Activated CD8-positive, alpha-beta memory T cell treated with anti-CD3 and anti-CD28 coated beads, Interleukin-2, amount 50 U/mL, for 24 hours (primary cell): Measurements from ENCODE around the gene GPR148.
"Not testable (repeated sequence)": the region's sequence is repeated elsewhere in the genome, so short reads cannot be mapped to it uniquely, and the experiment has no call there.

ENCODE experiments used
- DNase-seq: peaks from one replicate; pipeline ENCODE4 v3.0.0-alpha.2; 2020; ENCODE audit errors: extremely low read depth

Gene GPR148

GRCh38 chr2:130728549-130729316 lies at the start of gene GPR148:
TSS of gene GPR148 (plus strand) at chr2:130729070. CDS start at chr2:130729152, 82 bp downstream.
- no peak for DNase-seq

GRCh38 chr2:130692041-130692770 lies 36.7 kb upstream of the GPR148 start:
- not testable (repeated sequence) for DNase-seq

GRCh38 chr2:130693474-130693873 lies 35.4 kb upstream of the GPR148 start:
- DNase-seq, result peak; percentile 1

- DNase-seq, result not testable (repeated sequence)
Measured at GRCh38 chr2:130703250-130703649, 25.6 kb upstream of the GPR148 start.

- DNase-seq, result not testable (repeated sequence)
Measured at GRCh38 chr2:130714795-130715194, 14.1 kb upstream of the GPR148 start.

GRCh38 chr2:130720036-130720435 lies 8.8 kb upstream of the GPR148 start:
- no peak for DNase-seq

- no peak for DNase-seq
Measured at GRCh38 chr2:130720528-130720927, 8.3 kb upstream of the GPR148 start.

GRCh38 chr2:130724455-130724854 lies 4.4 kb upstream of the GPR148 start:
- DNase-seq, result no peak

- no peak for DNase-seq
Measured at GRCh38 chr2:130726614-130727180, 2.2 kb upstream of the GPR148 start.

- peak; percentile 75 for DNase-seq
Measured at GRCh38 chr2:130727286-130727924, 1.5 kb upstream of the GPR148 start.

GRCh38 chr2:130728007-130728454 lies 839 bp upstream of the GPR148 start:
- no peak for DNase-seq

- no peak for DNase-seq
Measured at GRCh38 chr2:130729322-130730299, 741 bp downstream of the GPR148 start.

- DNase-seq, result not testable (repeated sequence)
Measured at GRCh38 chr2:130732257-130732656, 3.4 kb downstream of the GPR148 start.

- no peak for DNase-seq
Measured at GRCh38 chr2:130735200-130735599, 6.3 kb downstream of the GPR148 start.

GRCh38 chr2:130736487-130736886 lies 7.6 kb downstream of the GPR148 start:
- no peak for DNase-seq

GRCh38 chr2:130737592-130737991 lies 8.7 kb downstream of the GPR148 start:
- DNase-seq, result no peak

- no peak for DNase-seq
Measured at GRCh38 chr2:130740671-130741070, 11.8 kb downstream of the GPR148 start.

GRCh38 chr2:130743278-130743677 lies 14.4 kb downstream of the GPR148 start:
- no peak for DNase-seq

GRCh38 chr2:130744287-130745117 lies 15.6 kb downstream of the GPR148 start:
- no peak for DNase-seq

GRCh38 chr2:130749078-130749477 lies 20.2 kb downstream of the GPR148 start:
- no peak for DNase-seq
